COLO668 (cell line): ENCODE results near the gene TMEM30B.
"Not testable (repeated sequence)": the region's sequence is repeated elsewhere in the genome, so short reads cannot be mapped to it uniquely, and the experiment has no call there.

Experiments
- DNase-seq: peaks from one replicate; lab custom pipeline; 2025; ENCODE audit not compliant: unreplicated experiment; lab: John Stamatoyannopoulos, UW

Gene TMEM30B

GRCh38 chr14:61281186-61281947 lies at the start of gene TMEM30B:
TSS of gene TMEM30B (minus strand) at chr14:61281338. CDS start at chr14:61281147, 191 bp downstream.
- peak; percentile 98 for DNase-seq

GRCh38 chr14:61330511-61330910 lies 49.4 kb upstream of the TMEM30B start:
- DNase-seq, result no peak

- no peak for DNase-seq
These were observed 48.4 kb upstream of the TMEM30B start for GRCh38 chr14:61329478-61330051.

GRCh38 chr14:61328626-61329262 lies 47.6 kb upstream of the TMEM30B start:
- no peak for DNase-seq

GRCh38 chr14:61326847-61327246 lies 45.7 kb upstream of the TMEM30B start:
- no peak for DNase-seq

- DNase-seq, result no peak
These were observed 45.0 kb upstream of the TMEM30B start for GRCh38 chr14:61326146-61326545.

- no peak for DNase-seq
These were observed 44.0 kb upstream of the TMEM30B start for GRCh38 chr14:61325166-61325565.

GRCh38 chr14:61323970-61324369 lies 42.8 kb upstream of the TMEM30B start:
- DNase-seq, result no peak

GRCh38 chr14:61322799-61323290 lies 41.7 kb upstream of the TMEM30B start:
- peak; percentile 68 for DNase-seq

- DNase-seq, result peak; percentile 87
These were observed 41.1 kb upstream of the TMEM30B start for GRCh38 chr14:61322011-61322798.

GRCh38 chr14:61321385-61322010 lies 40.4 kb upstream of the TMEM30B start, which contains the start of gene PRKCH:
TSS of gene PRKCH (plus strand) at chr14:61321579. CDS start at chr14:61322102, 523 bp downstream.
- DNase-seq, result peak; percentile 90

- DNase-seq, result no peak
These were observed 39.8 kb upstream of the TMEM30B start for GRCh38 chr14:61320806-61321384.

- not testable (repeated sequence) for DNase-seq
These were observed 39.0 kb upstream of the TMEM30B start for GRCh38 chr14:61320170-61320569.

GRCh38 chr14:61319706-61320105 lies 38.6 kb upstream of the TMEM30B start:
- no peak for DNase-seq

- no peak for DNase-seq
These were observed 37.9 kb upstream of the TMEM30B start for GRCh38 chr14:61319086-61319485.

- no peak for DNase-seq
These were observed 34.2 kb upstream of the TMEM30B start for GRCh38 chr14:61315313-61315712.

- DNase-seq, result not testable (repeated sequence)
These were observed 27.6 kb upstream of the TMEM30B start for GRCh38 chr14:61308701-61309100.

- no peak for DNase-seq
These were observed 27.1 kb upstream of the TMEM30B start for GRCh38 chr14:61308198-61308597.

GRCh38 chr14:61304688-61305087 lies 23.6 kb upstream of the TMEM30B start:
- no peak for DNase-seq

GRCh38 chr14:61300754-61301153 lies 19.6 kb upstream of the TMEM30B start:
- DNase-seq, result no peak
